H9 (cell line): ENCODE measurements around the gene KDM4C. TPM values are rescaled to one million over a fixed set of nuclear protein-coding genes. Genes with fewer than 3 reads are reported as not detected.

Experiments used
- DNase-seq: peaks from one replicate; pipeline ENCODE4 v3.0.0-alpha.2; 2017
- H2AFZ ChIP-seq: one replicate; pipeline ENCODE4 v1.6.1; 2013; ENCODE audit warnings: mild to moderate bottlenecking, low read length, control low read depth, moderate library complexity
- H2AK5ac ChIP-seq: 2 replicates; pipeline ENCODE4 v1.6.1; 2013; ENCODE audit warnings: low read length, control low read depth, mixed read lengths; ENCODE audit not compliant: insufficient read length
- H2BK120ac ChIP-seq: one replicate; pipeline ENCODE4 v1.6.1; 2013; ENCODE audit warnings: low read depth, mild to moderate bottlenecking, low read length, control low read depth, inconsistent platforms; ENCODE audit not compliant: poor library complexity, severe bottlenecking
- H2BK12ac ChIP-seq: 2 replicates; pipeline ENCODE4 v1.6.1; 2013; ENCODE audit warnings: low read length, control low read depth, mixed read lengths, low read depth; ENCODE audit not compliant: insufficient read length
- H2BK15ac ChIP-seq: 2 replicates; pipeline ENCODE4 v1.6.1; 2013; ENCODE audit warnings: low read depth, low read length, control low read depth
- H2BK20ac ChIP-seq: one replicate; pipeline ENCODE4 v1.6.1; 2013; ENCODE audit warnings: low read depth, mild to moderate bottlenecking, low read length, control low read depth, inconsistent platforms; ENCODE audit not compliant: poor library complexity, severe bottlenecking
- H2BK5ac ChIP-seq: 2 replicates; pipeline ENCODE4 v1.6.1; 2013; ENCODE audit warnings: low read length, control low read depth, mixed read lengths; ENCODE audit not compliant: insufficient read length
- H3K14ac ChIP-seq: 2 replicates; pipeline ENCODE4 v1.6.1; 2013; ENCODE audit warnings: low read length, control low read depth; ENCODE audit not compliant: insufficient read depth
- H3K18ac ChIP-seq: 2 replicates; pipeline ENCODE4 v1.6.1; 2013; ENCODE audit warnings: low read depth, mild to moderate bottlenecking, mixed read lengths, low read length, control low read depth; ENCODE audit not compliant: insufficient read length
- H3K23ac ChIP-seq: 2 replicates; pipeline ENCODE4 v1.6.1; 2013; ENCODE audit warnings: low read length, control low read depth, mixed read lengths, low read depth; ENCODE audit not compliant: insufficient read length
- H3K23me2 ChIP-seq: 2 replicates; pipeline ENCODE4 v1.6.1; 2013; ENCODE audit warnings: low read depth, mild to moderate bottlenecking, mixed read lengths, low read length, control low read depth; ENCODE audit not compliant: insufficient read length, poor library complexity, severe bottlenecking
- H3K27ac ChIP-seq: 2 replicates; pipeline ENCODE4 v1.5.1; 2013; ENCODE audit warnings: low read length, control low read depth, mixed read lengths, low read depth; ENCODE audit not compliant: insufficient read length
- H3K27me3 ChIP-seq: 2 replicates; pipeline ENCODE4 v1.6.1; 2013; ENCODE audit warnings: low read length, control low read depth, inconsistent platforms; ENCODE audit not compliant: insufficient read depth
- H3K4ac ChIP-seq: 2 replicates; pipeline ENCODE4 v1.6.1; 2013; ENCODE audit warnings: low read depth, mild to moderate bottlenecking, control low read depth, inconsistent platforms, low read length, moderate library complexity
- H3K4me1 ChIP-seq: 2 replicates; pipeline ENCODE4 v1.6.1; 2013; ENCODE audit warnings: low read length, control low read depth, inconsistent platforms; ENCODE audit not compliant: insufficient read depth
- H3K4me2 ChIP-seq: 2 replicates; pipeline ENCODE4 v1.6.1; 2013; ENCODE audit warnings: low read length, control low read depth, mixed read lengths; ENCODE audit not compliant: insufficient read length, insufficient read depth
- H3K56ac ChIP-seq: 2 replicates; pipeline ENCODE4 v1.6.1; 2013; ENCODE audit warnings: low read depth, mild to moderate bottlenecking, mixed read lengths, low read length, control low read depth; ENCODE audit not compliant: insufficient read length
- H3K79me1 ChIP-seq: 2 replicates; pipeline ENCODE4 v1.6.1; 2013; ENCODE audit warnings: low read depth, mild to moderate bottlenecking, moderate library complexity, low read length, control low read depth, inconsistent platforms; ENCODE audit not compliant: insufficient read depth, poor library complexity, severe bottlenecking
- H3K79me2 ChIP-seq: 2 replicates; pipeline ENCODE4 v1.6.1; 2013; ENCODE audit warnings: low read length, control low read depth, inconsistent platforms; ENCODE audit not compliant: insufficient read depth
- H3K9ac ChIP-seq: 2 replicates; pipeline ENCODE4 v1.6.1; 2013; ENCODE audit warnings: low read length, control low read depth, mixed read lengths; ENCODE audit not compliant: insufficient read length; ENCODE audit errors: extremely low read depth
- H3K9me3 ChIP-seq: one replicate; pipeline ENCODE4 v1.6.1; 2013; ENCODE audit warnings: low read depth, low read length, inconsistent platforms; ENCODE audit not compliant: control insufficient read depth
- H3T11ph ChIP-seq: one replicate; pipeline ENCODE4 v1.6.1; 2013; ENCODE audit warnings: mild to moderate bottlenecking, low read length, control low read depth, inconsistent platforms
- H4K20me1 ChIP-seq: one replicate; pipeline ENCODE4 v1.6.1; 2013; ENCODE audit not compliant: control insufficient read depth, insufficient read length, insufficient read depth
- H4K5ac ChIP-seq: 2 replicates; pipeline ENCODE4 v1.6.1; 2013; ENCODE audit warnings: low read depth, mild to moderate bottlenecking, mixed read lengths, low read length, control low read depth; ENCODE audit not compliant: insufficient read length
- H4K8ac ChIP-seq: replicated peaks from 2 replicates; pipeline ENCODE4 v1.6.1; 2013; ENCODE audit warnings: low read length, control low read depth, mixed read lengths, low read depth; ENCODE audit not compliant: insufficient read length
- H4K91ac ChIP-seq: 2 replicates; pipeline ENCODE4 v1.6.1; 2013; ENCODE audit warnings: low read depth, mild to moderate bottlenecking, moderate library complexity, mixed read lengths, low read length, control low read depth; ENCODE audit not compliant: insufficient read length
- H3K27ac Mint-ChIP-seq, 3 experiments: 2 replicates in 2 of 3; 3 replicates in 1 of 3; pipeline ENCODE4 v1.8.0; 2020 to 2021; ENCODE audit warnings: mixed read lengths in 3 of 3, mild to moderate bottlenecking in 1 of 3, moderate library complexity in 1 of 3
- H3K27me3 Mint-ChIP-seq: 2 replicates; pipeline ENCODE4 v1.8.0; 2021; ENCODE audit warnings: low read depth, mild to moderate bottlenecking, moderate library complexity, mixed read lengths
- H3K36me3 Mint-ChIP-seq, 3 experiments: 2 replicates in 2 of 3; 3 replicates in 1 of 3; pipeline ENCODE4 v1.8.0; 2020 to 2021; ENCODE audit warnings: low read depth in 3 of 3, mixed read lengths in 3 of 3; ENCODE audit not compliant: insufficient read depth in 1 of 3
- H3K4me1 Mint-ChIP-seq, 2 experiments: 2 replicates each; pipeline ENCODE4 v1.8.0; 2020; ENCODE audit warnings: mixed read lengths in 2 of 2
- H3K4me3 Mint-ChIP-seq, 2 experiments: 2 replicates in 1 of 2; 3 replicates in 1 of 2; pipeline ENCODE4 v1.8.0; 2020 to 2021; ENCODE audit warnings: mild to moderate bottlenecking in 2 of 2, mixed read lengths in 2 of 2, moderate library complexity in 1 of 2
- H3K9me3 Mint-ChIP-seq, 2 experiments: 2 replicates in 1 of 2; 3 replicates in 1 of 2; pipeline ENCODE4 v1.8.0; 2020; ENCODE audit warnings: mild to moderate bottlenecking in 2 of 2, mixed read lengths in 2 of 2, moderate library complexity in 1 of 2
- CTCF ChIP-seq: fragments of 200-600 bp; sonication (generic); conservative IDR thresholded peaks from 3 replicates; pipeline ENCODE4 v1.8.0; 2021; ENCODE audit warnings: antibody characterized with exemption, mild to moderate bottlenecking
- WGBS: extraction: QIAGEN DNeasy Blood & Tissue Kit; methylation state at CpG from one replicate; pipeline ENCODE4 v1.1.7; 2013; ENCODE audit warnings: missing lambda C conversion rate, low lambda C conversion rate, mixed read lengths; ENCODE audit not compliant: insufficient read length; ENCODE audit errors: extremely low coverage; 5-methylcytosine and 5-hydroxymethylcytosine counted together
- total RNA-seq: library from RNA; stranded (reverse); gene quantifications from 2 replicates; pipeline ENCODE4 v1.2.1, GENCODE V29; 2021

The KDM4C gene
- total RNA-seq, 1 experiment from 2014 or later, result 24.0 TPM

GRCh38 chr9:7192266-7192665, 434.5 kb downstream of the KDM4C start:
- Histone ChIP-seq H2BK5ac (no peak overlapping the region), H3K18ac (no peak overlapping the region), H2AK5ac (no peak overlapping the region), H3K27ac (no peak overlapping the region), H3K4me2 (no peak overlapping the region), H3K79me1 (no peaks in the 10 kb centered on the region), H3K23ac (no peak overlapping the region), H4K91ac (no peak overlapping the region), H3K27me3 (no peaks in the 10 kb centered on the region), H3K14ac (no peak overlapping the region), H3K23me2 (no peaks in the 10 kb centered on the region), H3K9me3 (no peaks in the 10 kb centered on the region), H4K8ac (no peak overlapping the region), H2AFZ (no peak overlapping the region), H3K56ac (no peak overlapping the region), H3K4me1 (no peaks in the 10 kb centered on the region), H4K20me1 (no peaks in the 10 kb centered on the region), H4K5ac (no peak overlapping the region), H3K9ac (no peak overlapping the region), H3K4ac (no peak overlapping the region), H3T11ph (no peak overlapping the region), H2BK15ac (no peak overlapping the region), H2BK12ac (no peak overlapping the region), H2BK20ac (no peak overlapping the region), H3K79me2 (no peaks in the 10 kb centered on the region), H2BK120ac (no peak overlapping the region)
- no peak for TF ChIP-seq CTCF
- no peak overlapping the region for H3K4me3 Mint-ChIP-seq
- no peak for DNase-seq
- WGBS, result no CpG with 5 or more reads among the region's 4 CpGs
- H3K27ac Mint-ChIP-seq, result no peak overlapping the region
- peaks cover 5 to 6% of the 10 kb centered on the region in 2 experiments for H3K4me1 Mint-ChIP-seq
- peaks cover 12 to 17% of the 10 kb centered on the region in 2 experiments; a peak in 4 of 5 replicates for H3K9me3 Mint-ChIP-seq
- H3K36me3 Mint-ChIP-seq, result peaks cover 11 to 14% (median 13%) of the 10 kb centered on the region in 3 experiments
- no peaks in the 10 kb centered on the region; the same call in 1 of the 2 replicates for H3K27me3 Mint-ChIP-seq
